Hepatocyte (in vitro differentiated cells): ENCODE results near the gene CIDEA. TPM values are rescaled to one million over a fixed set of nuclear protein-coding genes. Genes with fewer than 3 reads are reported as not detected.

Source experiments
- DNase-seq: peaks from one replicate; pipeline ENCODE4 v3.0.0-alpha.2; 2016; ENCODE audit warnings: low spot score
- H2AFZ ChIP-seq: fragments of 200-600 bp; sonication (generic); 2 replicates; pipeline ENCODE4 v1.6.0; 2016; ENCODE audit warnings: antibody characterized with exemption, mild to moderate bottlenecking
- H3K27ac ChIP-seq: fragments of 200-600 bp; sonication (generic); 2 replicates; pipeline ENCODE4 v1.5.1; 2016; ENCODE audit warnings: mild to moderate bottlenecking
- H3K27me3 ChIP-seq: fragments of 200-600 bp; sonication (generic); 2 replicates; pipeline ENCODE4 v1.6.1; 2016
- H3K36me3 ChIP-seq: fragments of 200-600 bp; sonication (generic); replicated peaks from 2 replicates; pipeline ENCODE4 v1.5.1; 2016; ENCODE audit warnings: low read depth; ENCODE audit not compliant: insufficient read depth
- H3K4me1 ChIP-seq: fragments of 200-600 bp; sonication (generic); 2 replicates; pipeline ENCODE4 v1.5.1; 2016; ENCODE audit warnings: mild to moderate bottlenecking, moderate library complexity; ENCODE audit not compliant: insufficient read depth
- H3K4me2 ChIP-seq: fragments of 200-600 bp; sonication (generic); 2 replicates; pipeline ENCODE4 v1.6.0; 2016
- H3K4me3 ChIP-seq: fragments of 200-600 bp; sonication (generic); 2 replicates; pipeline ENCODE4 v1.5.1; 2016; ENCODE audit warnings: mild to moderate bottlenecking
- H3K79me2 ChIP-seq: fragments of 200-600 bp; sonication (generic); 2 replicates; pipeline ENCODE4 v1.6.0; 2017; ENCODE audit warnings: mild to moderate bottlenecking
- H3K9me2 ChIP-seq: fragments of 200-600 bp; sonication (generic); replicated peaks from 2 replicates; pipeline ENCODE4 v1.6.0; 2017; ENCODE audit warnings: mild to moderate bottlenecking; ENCODE audit not compliant: insufficient read depth
- H3K9me3 ChIP-seq: fragments of 200-600 bp; sonication (generic); 2 replicates; pipeline ENCODE4 v1.5.1; 2016; ENCODE audit warnings: low read depth, mild to moderate bottlenecking
- H4K20me1 ChIP-seq: fragments of 200-600 bp; sonication (generic); 2 replicates; pipeline ENCODE4 v1.6.0; 2016; ENCODE audit warnings: mild to moderate bottlenecking; ENCODE audit not compliant: insufficient read depth, poor library complexity, severe bottlenecking
- CTCF ChIP-seq: fragments of 200-600 bp; sonication (generic); IDR thresholded peaks from 2 replicates; pipeline ENCODE4 v1.5.1; 2016; ENCODE audit warnings: antibody characterized with exemption, mild to moderate bottlenecking; ENCODE audit not compliant: poor library complexity
- EZH2 ChIP-seq: fragments of 200-600 bp; sonication (generic); IDR thresholded peaks from 2 replicates; pipeline ENCODE4 v1.6.1; 2016; ENCODE audit warnings: antibody characterized with exemption, mild to moderate bottlenecking, borderline replicate concordance
- EZH2phosphoT487 ChIP-seq: fragments of 200-600 bp; sonication (generic); IDR thresholded peaks from one replicate; pipeline ENCODE4 v1.6.1; 2018; ENCODE audit warnings: antibody characterized with exemption, mild to moderate bottlenecking, low read depth, moderate library complexity; ENCODE audit not compliant: unreplicated experiment, severe bottlenecking
- WGBS: methylation state at CpG from one replicate; pipeline ENCODE4 v1.1.6; 2016; ENCODE audit warnings: low lambda C conversion rate; ENCODE audit errors: missing lambda C conversion rate; 5-methylcytosine and 5-hydroxymethylcytosine counted together
- polyA plus RNA-seq: library from polyadenylated mRNA; unstranded; fragments of >200 nt; fragmentation: Nextera tagmentation; extraction: Ambion mirVana; gene quantifications from 2 replicates; pipeline ENCODE4 v1.2.1, GENCODE V29; 2016
- total RNA-seq: library from RNA; depleted of rRNA; stranded (reverse); fragments of >200 nt; gene quantifications from 2 replicates; pipeline ENCODE4 v1.2.3, GENCODE V29; 2014

The CIDEA gene
- total and polyA plus RNA-seq, 2 experiments from 2014 or later = not detected

DNA sequence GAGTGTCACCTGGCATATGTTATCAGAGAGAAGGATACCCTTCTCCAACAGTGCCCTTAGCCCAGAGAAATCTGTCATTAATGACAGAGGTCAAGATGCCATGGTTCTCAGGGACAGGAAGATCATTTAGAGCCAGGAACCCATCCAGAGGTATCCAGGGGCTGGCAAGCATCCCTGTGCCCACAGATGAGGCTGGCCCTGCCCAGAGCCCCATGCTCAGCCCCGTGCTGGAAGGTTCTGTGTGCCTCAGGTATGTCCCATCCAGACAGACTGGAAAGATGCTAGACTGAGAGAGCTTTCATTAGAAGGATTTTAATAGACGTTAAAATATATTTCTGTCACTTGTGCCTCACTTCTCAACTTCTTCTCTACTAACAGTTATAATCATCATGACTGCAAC is 45.7 kb downstream of the CIDEA start:
- Histone ChIP-seq H3K27ac (no peak overlapping the region), H3K4me3 (no peak overlapping the region), H3K9me3 (no peaks in the 10 kb centered on the region), H3K79me2 (no peaks in the 10 kb centered on the region), H4K20me1 (no peaks in the 10 kb centered on the region), H2AFZ (no peak overlapping the region), H3K27me3 (no peaks in the 10 kb centered on the region), H3K4me1 (peaks cover 7% of the 10 kb centered on the region), H3K4me2 (no peak overlapping the region), H3K9me2 (no peaks in the 10 kb centered on the region), H3K36me3 (no peaks in the 10 kb centered on the region)
- no peak for TF ChIP-seq EZH2
- no peak for TF ChIP-seq CTCF
- no peak for TF ChIP-seq EZH2phosphoT487
- WGBS = 87% methylated on average over 2 of the region's 2 CpGs
- no peak for DNase-seq

GRCh38 chr18:12301263-12302005 is 47.3 kb downstream of the CIDEA start:
- Histone ChIP-seq H3K4me2 (no peak overlapping the region), H2AFZ (no peak overlapping the region), H3K4me3 (no peak overlapping the region), H3K36me3 (no peaks in the 10 kb centered on the region), H3K27ac (no peak overlapping the region), H3K4me1 (peaks cover 10% of the 10 kb centered on the region), H3K79me2 (no peaks in the 10 kb centered on the region), H3K27me3 (peaks cover 3% of the 10 kb centered on the region), H4K20me1 (no peaks in the 10 kb centered on the region), H3K9me3 (no peaks in the 10 kb centered on the region), H3K9me2 (no peaks in the 10 kb centered on the region)
- DNase-seq = no peak
- TF ChIP-seq CTCF = no peak
- 77% methylated on average over 11 of the region's 13 CpGs for WGBS

DNA sequence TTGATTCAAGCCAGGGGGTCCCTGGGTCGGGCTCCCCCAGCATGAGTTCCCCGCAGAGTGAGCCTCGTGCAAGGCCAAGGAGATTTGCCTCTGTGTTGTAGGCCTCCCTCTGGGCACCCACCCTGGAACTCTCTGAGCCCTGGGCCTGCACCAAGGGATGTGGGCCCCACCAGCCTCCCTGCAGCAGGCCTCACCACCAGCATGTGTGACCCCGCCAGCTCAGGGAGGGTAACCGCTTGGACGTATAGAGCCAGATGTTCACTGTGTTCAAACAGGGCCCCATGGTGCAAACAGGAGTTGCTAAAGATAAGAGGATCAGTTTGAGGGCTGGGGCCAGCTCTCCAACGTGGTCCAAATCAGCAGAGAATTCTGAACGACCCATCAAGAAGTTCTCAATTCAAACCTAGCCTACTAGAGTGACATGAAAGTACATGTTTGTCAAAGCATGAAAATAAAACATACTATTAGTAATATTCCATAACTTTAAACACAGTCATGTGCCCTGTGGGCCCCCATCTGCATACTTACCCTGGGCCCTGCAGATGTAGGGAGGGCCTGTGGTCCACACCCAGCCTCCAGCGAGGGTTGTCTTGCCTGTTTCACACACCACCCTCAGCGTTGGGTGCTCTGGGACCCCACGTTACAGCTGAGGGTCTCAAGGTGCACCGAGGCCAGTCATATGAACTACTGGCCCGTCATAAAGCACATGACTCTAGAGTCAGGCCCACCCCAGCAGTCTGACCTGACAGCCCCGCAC is 48.4 kb downstream of the CIDEA start:
- no peak overlapping the region for H3K4me3 ChIP-seq
- H3K9me2 ChIP-seq = no peaks in the 10 kb centered on the region
- DNase-seq = no peak
- no peaks in the 10 kb centered on the region for H3K9me3 ChIP-seq
- H3K27ac ChIP-seq = no peak overlapping the region
- no peaks in the 10 kb centered on the region for H3K79me2 ChIP-seq
- H3K27me3 ChIP-seq = peaks cover 13% of the 10 kb centered on the region
- H3K4me2 ChIP-seq = no peak overlapping the region
- no peak for TF ChIP-seq CTCF
- no peaks in the 10 kb centered on the region for H3K36me3 ChIP-seq
- no peak overlapping the region for H2AFZ ChIP-seq
- H3K4me1 ChIP-seq = peaks cover 20% of the 10 kb centered on the region
- H4K20me1 ChIP-seq = no peaks in the 10 kb centered on the region
- 76% methylated on average over 14 of the region's 14 CpGs for WGBS
